Ishikawa (cell line): ENCODE measurements around the gene PLK3.

Experiments
- CEBPB ChIP-seq: IDR thresholded peaks from 2 replicates; pipeline ENCODE4 v1.6.1; 2012
- CREB1 ChIP-seq: IDR thresholded peaks from 2 replicates; pipeline ENCODE4 v1.6.1; 2012; ENCODE audit warnings: low read depth
- EGR1 ChIP-seq: IDR thresholded peaks from 2 replicates; pipeline ENCODE4 v1.6.1; 2012
- EP300 ChIP-seq: IDR thresholded peaks from 2 replicates; pipeline ENCODE4 v1.6.1; 2012; ENCODE audit warnings: borderline replicate concordance
- FOXM1 ChIP-seq: IDR thresholded peaks from 2 replicates; pipeline ENCODE4 v1.6.1; 2012; ENCODE audit warnings: low read depth, borderline replicate concordance
- NFIC ChIP-seq: IDR thresholded peaks from 2 replicates; pipeline ENCODE4 v1.6.1; 2012
- RAD21 ChIP-seq: IDR thresholded peaks from 2 replicates; pipeline ENCODE4 v1.6.1; 2012; ENCODE audit warnings: low read depth
- TAF1 ChIP-seq: IDR thresholded peaks from 2 replicates; pipeline ENCODE4 v1.6.1; 2012; ENCODE audit warnings: low read depth, mild to moderate bottlenecking
- TCF12 ChIP-seq: IDR thresholded peaks from 2 replicates; pipeline ENCODE4 v1.6.1; 2012; ENCODE audit warnings: low read depth
- ZBTB7A ChIP-seq: IDR thresholded peaks from 2 replicates; pipeline ENCODE4 v1.6.1; 2012; ENCODE audit warnings: low read depth
- TF ChIP-seq, protein P1 (sequence below): IDR thresholded peaks from 2 replicates; pipeline ENCODE4 v1.6.1; 2012; ENCODE audit warnings: low read depth, mild to moderate bottlenecking
- TF ChIP-seq, protein P2 (sequence below): IDR thresholded peaks from 2 replicates; pipeline ENCODE4 v1.6.1; 2012
- TF ChIP-seq, protein P3 (sequence below): IDR thresholded peaks from 2 replicates; pipeline ENCODE4 v1.6.1; 2012

PLK3 gene

DNA sequence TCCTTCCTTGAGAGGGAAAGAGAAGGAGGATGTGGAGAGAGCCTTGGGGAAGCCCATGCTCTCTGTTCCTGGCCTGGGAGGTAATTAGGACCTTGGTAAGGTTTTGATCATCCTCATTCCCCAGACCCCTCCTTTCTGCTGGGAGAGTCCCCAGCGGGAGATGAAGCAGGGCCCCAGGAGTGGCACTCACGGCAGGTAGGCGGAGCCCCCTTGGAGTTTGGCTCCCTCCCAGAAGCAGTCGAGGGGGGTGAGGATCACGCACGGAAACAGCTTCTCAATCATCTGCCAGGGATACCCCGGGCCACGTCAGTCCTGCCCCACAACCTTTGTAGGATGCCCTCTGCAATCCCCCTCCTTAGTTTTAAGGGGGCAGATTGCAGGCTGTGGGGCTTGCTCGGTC, 31.3 kb downstream of the PLK3 start:
- TF ChIP-seq, protein P1, sequence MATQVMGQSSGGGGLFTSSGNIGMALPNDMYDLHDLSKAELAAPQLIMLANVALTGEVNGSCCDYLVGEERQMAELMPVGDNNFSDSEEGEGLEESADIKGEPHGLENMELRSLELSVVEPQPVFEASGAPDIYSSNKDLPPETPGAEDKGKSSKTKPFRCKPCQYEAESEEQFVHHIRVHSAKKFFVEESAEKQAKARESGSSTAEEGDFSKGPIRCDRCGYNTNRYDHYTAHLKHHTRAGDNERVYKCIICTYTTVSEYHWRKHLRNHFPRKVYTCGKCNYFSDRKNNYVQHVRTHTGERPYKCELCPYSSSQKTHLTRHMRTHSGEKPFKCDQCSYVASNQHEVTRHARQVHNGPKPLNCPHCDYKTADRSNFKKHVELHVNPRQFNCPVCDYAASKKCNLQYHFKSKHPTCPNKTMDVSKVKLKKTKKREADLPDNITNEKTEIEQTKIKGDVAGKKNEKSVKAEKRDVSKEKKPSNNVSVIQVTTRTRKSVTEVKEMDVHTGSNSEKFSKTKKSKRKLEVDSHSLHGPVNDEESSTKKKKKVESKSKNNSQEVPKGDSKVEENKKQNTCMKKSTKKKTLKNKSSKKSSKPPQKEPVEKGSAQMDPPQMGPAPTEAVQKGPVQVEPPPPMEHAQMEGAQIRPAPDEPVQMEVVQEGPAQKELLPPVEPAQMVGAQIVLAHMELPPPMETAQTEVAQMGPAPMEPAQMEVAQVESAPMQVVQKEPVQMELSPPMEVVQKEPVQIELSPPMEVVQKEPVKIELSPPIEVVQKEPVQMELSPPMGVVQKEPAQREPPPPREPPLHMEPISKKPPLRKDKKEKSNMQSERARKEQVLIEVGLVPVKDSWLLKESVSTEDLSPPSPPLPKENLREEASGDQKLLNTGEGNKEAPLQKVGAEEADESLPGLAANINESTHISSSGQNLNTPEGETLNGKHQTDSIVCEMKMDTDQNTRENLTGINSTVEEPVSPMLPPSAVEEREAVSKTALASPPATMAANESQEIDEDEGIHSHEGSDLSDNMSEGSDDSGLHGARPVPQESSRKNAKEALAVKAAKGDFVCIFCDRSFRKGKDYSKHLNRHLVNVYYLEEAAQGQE: no peak
- no peak for TF ChIP-seq CREB1
- TF ChIP-seq TAF1: no peak
- TF ChIP-seq RAD21: no peak

DNA sequence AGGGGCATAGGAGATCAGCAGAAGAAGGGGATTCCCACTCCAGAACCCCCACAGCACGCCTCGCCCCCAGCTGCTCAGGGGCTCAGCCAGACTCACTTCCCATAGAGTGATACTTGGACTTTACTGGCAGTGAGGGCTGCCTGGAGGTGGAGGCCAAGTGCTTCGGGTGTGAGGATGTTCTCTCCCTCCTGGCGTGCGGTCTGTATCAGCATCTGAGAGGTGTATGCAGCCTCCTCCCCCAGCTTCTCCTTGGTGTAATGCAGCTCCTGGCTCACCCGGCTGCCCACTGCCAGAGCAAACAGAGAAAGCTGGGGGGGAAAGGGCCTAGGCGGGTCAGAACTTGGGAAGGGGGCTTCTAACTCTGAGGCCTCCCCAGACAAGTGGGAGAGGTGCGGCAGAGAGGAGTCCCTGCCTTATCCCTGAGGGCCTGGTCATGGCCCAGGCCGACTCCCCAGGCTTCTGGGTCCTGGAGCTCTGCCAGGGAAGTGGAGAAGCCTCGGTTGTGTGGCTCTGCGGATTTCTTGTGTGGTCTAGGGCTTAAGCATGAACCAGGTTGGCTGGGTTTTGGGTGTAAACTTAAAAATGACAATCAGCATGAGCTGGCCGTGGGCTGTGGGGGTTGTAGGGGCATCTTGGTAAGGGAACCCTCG, 32.0 kb downstream of the PLK3 start:
- TF ChIP-seq ZBTB7A: no peak
- no peak for TF ChIP-seq TAF1
- TF ChIP-seq, protein P2, sequence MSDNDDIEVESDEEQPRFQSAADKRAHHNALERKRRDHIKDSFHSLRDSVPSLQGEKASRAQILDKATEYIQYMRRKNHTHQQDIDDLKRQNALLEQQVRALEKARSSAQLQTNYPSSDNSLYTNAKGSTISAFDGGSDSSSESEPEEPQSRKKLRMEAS: no peak
- no peak for TF ChIP-seq CEBPB
- TF ChIP-seq TCF12: no peak
- TF ChIP-seq CREB1: no peak
- TF ChIP-seq EP300: no peak
- no peak for TF ChIP-seq EGR1
- TF ChIP-seq NFIC: no peak

DNA sequence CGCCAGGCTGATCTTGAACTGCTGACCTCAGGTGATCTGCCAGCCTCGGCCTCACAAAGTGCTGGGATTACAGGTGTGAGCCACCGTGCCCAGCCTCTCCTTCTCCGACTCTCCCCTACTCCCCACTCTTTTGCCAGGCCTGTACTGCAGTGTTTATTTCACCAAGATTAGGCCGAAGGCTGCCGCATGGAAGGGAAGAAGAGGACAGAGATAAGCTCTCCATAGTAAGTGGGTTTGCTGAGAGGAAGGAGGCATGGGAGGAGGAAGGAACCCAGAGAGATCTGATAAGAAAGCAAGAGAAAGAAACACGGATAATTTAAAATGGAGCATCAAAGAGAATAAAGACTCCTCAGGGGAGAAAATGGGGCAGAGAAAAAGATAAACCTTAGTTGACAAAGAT, 34.2 kb downstream of the PLK3 start:
- TF ChIP-seq ZBTB7A (no peak), FOXM1 (no peak), NFIC (no peak), CREB1 (no peak), RAD21 (no peak), TCF12 (no peak), CEBPB (no peak)
- TF ChIP-seq, protein P1: no peak

DNA sequence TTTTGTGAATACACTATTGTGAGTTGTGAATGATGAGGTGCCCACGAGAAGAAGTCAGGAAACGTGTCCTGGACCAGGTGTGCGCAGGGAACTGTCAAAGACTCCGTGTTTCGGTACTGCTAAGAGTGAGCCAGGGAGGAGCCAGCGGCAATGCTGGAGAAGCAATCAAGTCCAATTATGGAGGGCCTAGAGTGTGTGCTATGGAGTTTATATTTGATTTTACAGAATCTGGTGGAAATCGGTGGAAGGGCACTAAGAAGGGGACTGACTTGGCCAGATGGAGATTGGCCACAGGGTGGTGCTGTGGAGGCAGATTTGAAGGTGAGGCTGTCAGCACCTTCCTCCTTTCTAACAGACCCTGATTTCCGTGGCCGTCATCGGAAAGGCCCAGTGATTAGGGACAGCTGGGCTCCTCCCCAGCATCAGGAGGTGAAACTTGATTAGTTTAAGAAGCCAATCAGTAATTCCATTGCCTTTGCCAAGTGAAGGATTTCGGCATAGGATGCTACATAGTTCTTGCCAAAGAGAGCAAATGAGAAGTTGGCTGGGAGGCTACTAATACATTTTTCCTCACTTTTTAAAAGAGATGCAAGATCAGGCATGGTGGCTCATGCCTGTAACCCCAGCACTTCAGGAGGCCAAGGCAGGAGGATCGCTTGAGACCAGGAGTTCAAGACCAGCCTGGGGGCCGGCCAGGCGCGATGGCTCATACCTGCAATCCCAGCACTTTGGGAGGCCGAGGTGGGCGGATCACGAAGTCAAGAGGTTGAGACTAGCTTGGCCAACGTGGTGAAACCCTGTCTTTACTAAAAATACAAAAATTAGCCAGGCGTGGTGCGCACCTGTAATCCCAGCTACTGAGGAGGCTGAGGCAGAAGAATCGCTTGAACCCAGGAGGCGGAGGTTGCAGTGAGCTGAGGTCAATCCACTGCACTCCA, 35.8 kb downstream of the PLK3 start:
- TF ChIP-seq RAD21 (peak; percentile 87), EGR1 (no peak)

DNA sequence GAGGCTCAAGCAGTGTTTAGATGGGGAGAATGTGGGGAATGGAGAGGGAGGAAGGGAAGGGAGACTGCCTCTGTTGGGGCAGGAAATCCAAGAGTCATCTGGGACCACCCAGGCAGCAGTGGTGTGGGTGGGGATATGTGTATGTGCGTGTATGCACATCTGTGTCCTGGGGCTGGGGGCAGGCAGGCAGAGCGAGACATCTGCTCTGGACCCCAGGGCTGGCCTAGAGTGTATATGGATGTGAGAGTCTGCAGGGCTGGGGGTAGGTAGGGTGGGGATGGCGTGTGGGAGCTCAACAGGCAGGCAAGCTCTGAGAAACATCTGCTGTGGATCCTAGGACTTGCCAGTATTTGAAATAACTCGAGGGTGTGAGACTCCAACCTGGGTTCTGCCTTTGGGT, 39.4 kb downstream of the PLK3 start:
- TF ChIP-seq EP300 (no peak), FOXM1 (no peak), CREB1 (no peak), EGR1 (no peak), RAD21 (no peak), TCF12 (no peak)
- TF ChIP-seq, protein P3, sequence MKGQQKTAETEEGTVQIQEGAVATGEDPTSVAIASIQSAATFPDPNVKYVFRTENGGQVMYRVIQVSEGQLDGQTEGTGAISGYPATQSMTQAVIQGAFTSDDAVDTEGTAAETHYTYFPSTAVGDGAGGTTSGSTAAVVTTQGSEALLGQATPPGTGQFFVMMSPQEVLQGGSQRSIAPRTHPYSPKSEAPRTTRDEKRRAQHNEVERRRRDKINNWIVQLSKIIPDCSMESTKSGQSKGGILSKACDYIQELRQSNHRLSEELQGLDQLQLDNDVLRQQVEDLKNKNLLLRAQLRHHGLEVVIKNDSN: no peak
- TF ChIP-seq, protein P1: no peak
- TF ChIP-seq, protein P2: no peak
